Stimulated activated CD8-positive, alpha-beta memory T cell treated with anti-CD3 and anti-CD28 coated beads, Interleukin-12 subunit alpha, Interleukin-12 subunit beta, amount 100 ng/mL, for 1 hour (primary cell): Measurements from ENCODE around the gene PNPLA7.
A peak's percentile ranks its signal among the peaks of the same experiment; 100 is the strongest.
"Not testable (repeated sequence)": the region's sequence is repeated elsewhere in the genome, so short reads cannot be mapped to it uniquely, and the experiment has no call there.

Source experiments
- DNase-seq: peaks from one replicate; pipeline ENCODE4 v3.0.0-alpha.2; 2020; ENCODE audit warnings: low read depth

The PNPLA7 gene

GRCh38 chr9:137478962-137479861, 71.0 kb downstream of the PNPLA7 start:
- DNase-seq: no peak

GRCh38 chr9:137478613-137478961, 71.6 kb downstream of the PNPLA7 start:
- no peak for DNase-seq

GRCh38 chr9:137477778-137478612, 72.2 kb downstream of the PNPLA7 start:
- no peak for DNase-seq

GRCh38 chr9:137476856-137477255, 73.3 kb downstream of the PNPLA7 start:
- no peak for DNase-seq

GRCh38 chr9:137475666-137476065, 74.5 kb downstream of the PNPLA7 start:
- no peak for DNase-seq

- no peak for DNase-seq
Measured at GRCh38 chr9:137474271-137474670, 75.9 kb downstream of the PNPLA7 start.

GRCh38 chr9:137470785-137471184, 79.4 kb downstream of the PNPLA7 start:
- no peak for DNase-seq

GRCh38 chr9:137467896-137468295, 82.3 kb downstream of the PNPLA7 start:
- DNase-seq: no peak

- no peak for DNase-seq
Measured at GRCh38 chr9:137467161-137467581, 83.0 kb downstream of the PNPLA7 start.

- not testable (repeated sequence) for DNase-seq
Measured at GRCh38 chr9:137466389-137467085, 83.7 kb downstream of the PNPLA7 start.

GRCh38 chr9:137465720-137466388, 84.3 kb downstream of the PNPLA7 start:
- DNase-seq: no peak

GRCh38 chr9:137465000-137465719, 85.0 kb downstream of the PNPLA7 start:
- no peak for DNase-seq

GRCh38 chr9:137464291-137464999, 85.8 kb downstream of the PNPLA7 start:
- DNase-seq: no peak

GRCh38 chr9:137463931-137464290, 86.3 kb downstream of the PNPLA7 start:
- DNase-seq: no peak

- no peak for DNase-seq
Measured at GRCh38 chr9:137462986-137463930, 86.9 kb downstream of the PNPLA7 start.

GRCh38 chr9:137462396-137462985, 87.7 kb downstream of the PNPLA7 start:
- DNase-seq: no peak

GRCh38 chr9:137461663-137462395, 88.4 kb downstream of the PNPLA7 start:
- DNase-seq: peak; percentile 60

- DNase-seq: no peak
Measured at GRCh38 chr9:137461316-137461662, 88.9 kb downstream of the PNPLA7 start.
